ENCODE measurements around the gene MAGEC2.

The MAGEC2 gene

GRCh38 chrX:142238536-142238935, 33.4 kb upstream of the MAGEC2 start:
- no peak overlapping the region for H3K4me3 ChIP-seq (ENCODE audit: low read depth, low read length)
- ChIA-PET CTCF (no interaction called here), POLR2A (no interaction called here)
- no peak for DNase-seq (ENCODE audit: low read depth, low spot score)
- no peak for TF ChIP-seq CTCF (IDR thresholded peaks at IDR 0.05; ENCODE audit: insufficient read depth, low read length, missing control alignments)

DNA sequence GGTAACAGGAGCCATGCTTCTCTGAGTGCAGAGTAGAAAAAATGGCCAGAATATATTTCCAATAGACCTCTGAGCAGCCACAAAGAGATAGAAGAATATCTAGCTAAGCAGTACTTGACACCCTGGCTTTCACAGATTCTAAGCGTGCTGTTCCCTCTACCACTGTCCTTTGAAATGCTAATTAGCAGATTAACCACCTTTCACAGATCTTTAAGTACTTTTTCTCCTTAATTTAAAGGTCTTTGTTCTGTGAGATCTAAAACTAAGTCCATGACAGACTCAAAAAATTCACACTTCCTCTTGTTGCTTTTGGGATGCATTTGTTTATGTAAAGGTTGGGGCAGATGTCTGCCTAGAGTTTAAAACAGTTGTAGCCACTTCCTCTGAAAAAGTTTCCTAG, 28.3 kb upstream of the MAGEC2 start:
- TF ChIP-seq CTCF (IDR thresholded peaks at IDR 0.05; ENCODE audit: insufficient read depth, low read length, missing control alignments): no peak
- ChIA-PET POLR2A (no interaction called here), CTCF (no interaction called here)
- DNase-seq (ENCODE audit: low read depth, low spot score): no peak
- H3K4me3 ChIP-seq (ENCODE audit: low read depth, low read length): no peak overlapping the region

GRCh38 chrX:142214081-142214480, 9.0 kb upstream of the MAGEC2 start:
- DNase-seq (ENCODE audit: low read depth, low spot score): no peak
- H3K4me3 ChIP-seq (ENCODE audit: low read depth, low read length): no peak overlapping the region
- CTCF ChIA-PET: no interaction called here
- POLR2A ChIA-PET: no interaction called here
- TF ChIP-seq CTCF (IDR thresholded peaks at IDR 0.05; ENCODE audit: insufficient read depth, low read length, missing control alignments): no peak

DNA sequence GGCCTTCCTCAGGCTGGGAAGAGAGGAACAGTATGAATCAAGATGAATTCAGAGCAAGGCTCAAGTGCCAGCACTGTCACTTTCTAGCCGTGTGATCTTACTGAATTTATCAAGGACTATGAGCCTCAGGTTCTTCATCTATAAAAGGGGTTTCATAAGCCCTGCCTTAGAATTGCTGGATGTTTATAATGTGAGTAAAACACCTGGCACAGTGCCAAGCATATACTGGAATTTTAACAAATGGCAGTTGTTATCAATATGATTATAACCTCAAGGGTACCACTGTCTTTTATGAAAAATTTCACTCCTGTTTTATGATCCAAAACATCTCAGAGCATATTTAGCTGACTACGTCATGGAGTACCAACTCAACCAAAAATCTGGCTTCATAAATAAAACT, 4.0 kb downstream of the MAGEC2 start:
- DNase-seq (ENCODE audit: low read depth, low spot score): no peak
- POLR2A ChIA-PET: no interaction called here

DNA sequence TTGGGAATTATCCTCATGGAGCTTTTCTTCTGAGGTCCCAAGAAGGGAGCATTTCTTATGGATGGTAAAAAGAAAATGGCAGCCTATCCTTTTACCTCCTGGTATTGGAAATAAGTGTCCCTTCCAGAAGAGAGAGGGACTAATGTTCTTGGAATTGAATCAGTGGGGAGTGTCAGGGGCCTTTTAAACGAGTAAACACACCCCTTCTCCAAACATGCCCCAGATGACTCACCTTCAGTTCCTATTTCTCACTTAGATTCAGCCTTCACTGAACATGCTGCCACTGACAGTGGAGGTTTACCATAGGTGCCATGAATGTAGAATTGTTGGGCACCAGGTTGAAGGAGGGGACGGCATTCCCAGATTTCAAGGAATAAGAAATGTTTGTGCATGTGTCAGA, 19.0 kb downstream of the MAGEC2 start:
- no peak overlapping the region for H3K4me3 ChIP-seq (ENCODE audit: low read depth, low read length)
- ChIA-PET POLR2A (no interaction called here), CTCF (no interaction called here)
- TF ChIP-seq CTCF (IDR thresholded peaks at IDR 0.05; ENCODE audit: insufficient read depth, low read length, missing control alignments): no peak
- no peak for DNase-seq (ENCODE audit: low read depth, low spot score)

More for the DNA sequence above, 4.0 kb downstream of the MAGEC2 start:
- CTCF ChIA-PET: no interaction called here
- H3K4me3 ChIP-seq (ENCODE audit: low read depth, low read length): no peak overlapping the region
- TF ChIP-seq CTCF (IDR thresholded peaks at IDR 0.05; ENCODE audit: insufficient read depth, low read length, missing control alignments): no peak

DNA sequence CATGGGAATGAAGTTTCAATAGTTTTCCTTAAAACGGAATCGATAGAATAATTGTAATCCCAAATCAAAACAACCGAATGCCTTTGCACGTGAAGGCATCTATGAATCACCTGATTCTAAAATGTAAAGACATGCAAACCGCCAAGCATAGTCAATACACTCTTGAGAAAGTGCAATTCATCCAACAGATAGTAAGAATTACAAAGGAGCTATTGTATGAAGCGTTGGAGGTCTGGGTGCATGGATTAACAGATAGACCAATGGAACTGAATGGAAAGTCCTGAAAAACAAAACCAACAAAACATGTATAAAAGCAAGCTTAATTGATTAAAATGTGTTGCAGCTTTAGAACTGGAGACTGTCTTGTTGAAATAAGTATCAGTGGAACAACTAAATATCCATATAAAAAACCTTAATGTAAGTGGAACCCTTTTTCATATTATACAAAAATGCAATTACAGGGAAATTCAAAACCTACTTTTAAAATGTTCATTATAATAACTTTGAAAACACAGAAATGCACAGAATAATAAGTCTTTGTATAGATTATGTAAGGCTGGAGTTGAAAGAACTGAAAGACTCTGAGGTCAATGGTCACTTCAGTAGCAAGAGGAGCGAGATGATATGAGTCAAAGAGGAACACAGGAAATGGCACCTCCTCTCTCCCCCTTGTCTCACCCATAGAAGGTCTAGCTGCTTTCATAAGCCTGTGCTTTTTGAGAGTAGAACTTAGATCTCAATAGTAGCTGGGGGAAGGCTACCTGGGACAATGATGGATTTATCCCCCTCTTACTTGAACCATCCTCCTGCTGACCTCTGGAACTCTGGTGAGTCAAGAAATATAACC, 20.1 kb downstream of the MAGEC2 start:
- ChIA-PET POLR2A (no interaction called here), CTCF (no interaction called here)
- no peak overlapping the region for H3K4me3 ChIP-seq (ENCODE audit: low read depth, low read length)
- no peak for DNase-seq (ENCODE audit: low read depth, low spot score)
- no peak for TF ChIP-seq CTCF (IDR thresholded peaks at IDR 0.05; ENCODE audit: insufficient read depth, low read length, missing control alignments)
